Gastroesophageal sphincter (tissue), 3 donors: ENCODE results near the gene ATP2A1.

ENCODE experiments used
- EP300 ChIP-seq: sonication (generic); formaldehyde crosslinking; IDR thresholded peaks from one replicate; pipeline ENCODE4 v1.6.1; 2017; ENCODE audit warnings: antibody characterized with exemption, mild to moderate bottlenecking
- POLR2A ChIP-seq, 2 donors: fragments of 450-650 bp; IDR thresholded peaks; one replicate each; pipeline ENCODE4 v1.6.1; 2017; ENCODE audit warnings: antibody characterized with exemption in 2 of 2, mild to moderate bottlenecking in 2 of 2, moderate library complexity in 1 of 2
- TF ChIP-seq, protein P1 (sequence below), 4 experiments: fragments of 200-600 bp in 2 of 4; fragments of 450-650 bp in 2 of 4; sonication (generic) in 1 of 4; IDR thresholded peaks; one replicate each; pipeline ENCODE4 v1.5.1; 2017 to 2019; ENCODE audit warnings: antibody characterized with exemption in 4 of 4, mild to moderate bottlenecking in 2 of 4, moderate library complexity in 2 of 4

- TF ChIP-seq, protein P1, sequence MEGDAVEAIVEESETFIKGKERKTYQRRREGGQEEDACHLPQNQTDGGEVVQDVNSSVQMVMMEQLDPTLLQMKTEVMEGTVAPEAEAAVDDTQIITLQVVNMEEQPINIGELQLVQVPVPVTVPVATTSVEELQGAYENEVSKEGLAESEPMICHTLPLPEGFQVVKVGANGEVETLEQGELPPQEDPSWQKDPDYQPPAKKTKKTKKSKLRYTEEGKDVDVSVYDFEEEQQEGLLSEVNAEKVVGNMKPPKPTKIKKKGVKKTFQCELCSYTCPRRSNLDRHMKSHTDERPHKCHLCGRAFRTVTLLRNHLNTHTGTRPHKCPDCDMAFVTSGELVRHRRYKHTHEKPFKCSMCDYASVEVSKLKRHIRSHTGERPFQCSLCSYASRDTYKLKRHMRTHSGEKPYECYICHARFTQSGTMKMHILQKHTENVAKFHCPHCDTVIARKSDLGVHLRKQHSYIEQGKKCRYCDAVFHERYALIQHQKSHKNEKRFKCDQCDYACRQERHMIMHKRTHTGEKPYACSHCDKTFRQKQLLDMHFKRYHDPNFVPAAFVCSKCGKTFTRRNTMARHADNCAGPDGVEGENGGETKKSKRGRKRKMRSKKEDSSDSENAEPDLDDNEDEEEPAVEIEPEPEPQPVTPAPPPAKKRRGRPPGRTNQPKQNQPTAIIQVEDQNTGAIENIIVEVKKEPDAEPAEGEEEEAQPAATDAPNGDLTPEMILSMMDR (IDR thresholded peaks at IDR 0.05): no peak
- TF ChIP-seq EP300 (no peak), POLR2A (IDR thresholded peaks at IDR 0.05) (no peak)
Measured at GRCh38 chr16:28882551-28883160, 4.4 kb downstream of the ATP2A1 start.
